ENCODE measurements around the gene PSMF1. TPM values are rescaled to one million over a fixed set of nuclear protein-coding genes. Genes with fewer than 3 reads are reported as not detected.

PSMF1 gene
- total and polyA plus RNA-seq, 2 of the 4 experiments (the other 2 are of a cell fraction), result 93.6 to 109 TPM

GRCh38 chr20:1174787-1175186 lies 56.4 kb downstream of the PSMF1 start:
- ATAC-seq (ENCODE audit: low read depth) (no peak), DNase-seq (no peak)
- Histone ChIP-seq H4K5ac (ENCODE audit: low read depth, low read length) (no peak overlapping the region), H3K27me3 (ENCODE audit: control insufficient read depth, insufficient read depth, low read length) (no peaks in the 10 kb centered on the region), H4K20me1 (ENCODE audit: insufficient read depth, low read length) (peaks cover 8% of the 10 kb centered on the region; the same call in 1 of the 2 replicates), H2AFZ (replicated peaks; ENCODE audit: low read length, poor library complexity) (no peak overlapping the region), H3K27ac (ENCODE audit: insufficient read depth, low read length) (no peak overlapping the region), H3K4me3 (ENCODE audit: insufficient read depth, low read depth, low read length) (no peak overlapping the region), H2BK15ac (ENCODE audit: low read depth, low read length) (no peak overlapping the region), H2BK120ac (ENCODE audit: low read depth, low read length) (no peak overlapping the region), H3K23ac (ENCODE audit: low read depth, low read length) (no peak overlapping the region), H3K56ac (ENCODE audit: extremely low read depth, insufficient read depth, low read length) (no peak overlapping the region), H3K18ac (ENCODE audit: low read depth, low read length) (no peak overlapping the region), H3K79me1 (ENCODE audit: low read depth in 1 of 2, low read length in 2 of 2) (no peaks in the 10 kb centered on the region), H3K36me3 (ENCODE audit: control insufficient read depth, insufficient read depth, low read length) (peaks cover 11% of the 10 kb centered on the region; the same call in 1 of the 2 replicates), H2AK9ac (replicated peaks; ENCODE audit: low read depth, low read length, poor library complexity) (no peak overlapping the region), H3K9me1 (ENCODE audit: insufficient read depth, low read length) (peaks cover 18% of the 10 kb centered on the region), H3K9ac (ENCODE audit: low read depth, low read length) (no peak overlapping the region), H3K14ac (replicated peaks; ENCODE audit: low read depth, low read length) (no peak overlapping the region), H4K8ac (ENCODE audit: low read depth in 2 of 2, low read length in 2 of 2) (no peak overlapping the region), H2BK5ac (ENCODE audit: low read depth, low read length, poor library complexity, severe bottlenecking) (no peak overlapping the region), H2AK5ac (ENCODE audit: low read depth, low read length) (no peak overlapping the region), H4K91ac (ENCODE audit: insufficient read depth, low read depth, low read length) (no peak overlapping the region), H3K9me3 (ENCODE audit: control insufficient read depth, insufficient read depth, low read length) (no peaks in the 10 kb centered on the region), H3K4me2 (ENCODE audit: low read depth, low read length) (no peak overlapping the region), H3K4me1 (ENCODE audit: control insufficient read depth, insufficient read depth, low read length) (no peaks in the 10 kb centered on the region), H3K4ac (ENCODE audit: low read depth, low read length) (no peak overlapping the region), H2BK20ac (ENCODE audit: low read depth, low read length) (no peak overlapping the region)
- intact Hi-C loops (cut with micrococcal nuclease) (no loop called here), dilution Hi-C loops (cut with HindIII; ENCODE audit: low sequenced_read_pairs, unreplicated experiment) (no loop called here), in situ Hi-C loops (cut with MboI; ENCODE audit: low sequenced_read_pairs) (no loop called here)
- no TSS peak for BruUV-seq (replicated peaks)
- no peak for TF ChIP-seq FOS (IDR thresholded peaks at IDR 0.05; ENCODE audit: low read depth, low read length)
- no peak for TF ChIP-seq NFE2L2 (IDR thresholded peaks at IDR 0.05; ENCODE audit: low read depth, low read length)
- no peak for TF ChIP-seq MAFK (IDR thresholded peaks at IDR 0.05; ENCODE audit: low read depth, low read length)
- TF ChIP-seq MAZ (IDR thresholded peaks at IDR 0.05; ENCODE audit: borderline replicate concordance, low read depth, low read length), result no peak
- no CpG with 5 or more reads among the region's 8 CpGs for whole genome bisulfite sequencing, 2 experiments (ENCODE audit: extremely low coverage in 2 of 2, insufficient read length in 1 of 2)
- CTCF ChIA-PET, result no interaction called here
- POLR2A ChIA-PET (ENCODE audit: unreplicated experiment), result no interaction called here

All from IMR-90 (cell line).